T follicular helper cell (primary cell): Measurements from ENCODE around the gene RTP5.
"Not testable (repeated sequence)": the region's sequence is repeated elsewhere in the genome, so short reads cannot be mapped to it uniquely, and the experiment has no call there.

Experiments
- DNase-seq: peaks from one replicate; pipeline ENCODE4 v3.0.0-alpha.2; 2020; ENCODE audit warnings: low read depth

The RTP5 gene

DNA sequence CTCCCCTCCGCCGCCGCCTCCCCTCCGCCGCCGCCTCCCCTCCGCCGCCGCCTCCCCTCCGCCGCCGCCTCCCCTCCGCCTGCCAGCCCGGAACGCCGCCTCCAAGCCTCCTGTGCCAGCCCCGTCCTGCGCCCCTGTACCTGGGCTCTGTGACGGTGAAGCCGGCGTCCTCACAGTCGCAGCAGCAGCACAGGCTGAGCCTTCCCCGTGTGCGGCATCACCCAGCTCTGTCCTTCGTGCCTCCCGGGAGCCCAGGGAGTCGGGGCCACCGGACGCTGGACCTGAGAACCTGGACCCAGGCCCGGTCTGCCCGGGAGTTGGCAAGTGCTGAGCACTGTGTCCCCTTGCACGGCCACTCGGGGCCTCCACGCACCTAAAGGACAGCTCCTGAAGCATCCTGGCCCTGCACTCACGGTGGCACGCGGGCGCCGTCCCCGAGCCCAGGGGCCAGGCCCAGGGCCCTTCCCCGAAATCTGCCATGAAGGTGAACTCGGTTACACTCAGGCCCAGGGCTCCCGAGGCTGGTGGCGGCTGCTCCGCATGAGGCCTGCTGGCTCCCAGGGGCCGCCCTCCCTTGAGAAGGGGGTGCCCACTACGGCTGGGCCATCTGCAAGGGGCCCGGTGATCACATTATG, 32.9 kb downstream of the RTP5 start:
- DNase-seq, result no peak

DNA sequence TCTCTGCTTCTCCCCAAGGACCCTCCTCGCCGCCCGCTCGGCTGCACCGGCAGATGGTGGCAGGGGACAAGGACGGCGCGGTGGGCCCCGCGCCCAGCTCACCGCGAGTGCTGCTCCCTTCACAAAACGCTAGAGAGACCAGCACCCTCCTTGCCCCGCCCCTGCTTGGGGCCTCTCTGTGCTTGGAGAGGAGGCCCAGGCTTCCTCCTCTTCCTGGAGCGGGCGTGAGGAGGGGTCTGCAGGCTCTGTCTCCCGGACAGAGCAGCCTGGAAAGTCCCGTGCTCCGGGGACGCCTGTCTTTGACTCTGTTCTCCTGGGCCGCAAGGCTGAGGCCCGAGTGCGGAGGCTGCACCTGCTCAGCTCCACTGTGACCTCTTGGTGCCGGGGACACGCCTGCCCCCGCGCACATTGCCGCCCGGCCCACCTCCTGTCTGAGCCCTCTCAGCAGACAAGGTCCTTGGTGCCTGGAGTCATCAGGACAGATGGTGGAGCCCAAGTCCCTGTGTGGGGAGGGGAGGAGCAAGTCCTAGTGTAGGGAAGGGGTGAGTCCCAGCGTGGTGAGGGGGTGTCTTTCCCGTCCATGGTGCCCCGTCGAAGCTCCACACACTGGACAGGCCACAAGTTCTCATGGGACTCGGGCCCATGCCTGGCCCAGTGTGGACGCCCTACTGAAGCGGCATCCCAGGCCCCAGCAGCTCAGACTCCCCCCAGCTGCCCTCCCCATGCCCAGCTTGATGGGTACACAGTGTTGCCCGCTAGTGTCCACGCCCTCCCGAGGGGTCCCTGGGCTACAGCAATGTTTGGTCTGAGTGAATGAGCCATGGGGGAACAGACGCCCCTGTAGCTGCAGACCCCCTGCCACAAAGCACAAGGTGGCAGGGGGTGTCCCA, 33.8 kb downstream of the RTP5 start:
- DNase-seq, result no peak

GRCh38 chr2:241904011-241904718, 34.6 kb downstream of the RTP5 start:
- DNase-seq, result no peak

GRCh38 chr2:241904791-241905710, 35.5 kb downstream of the RTP5 start:
- no peak for DNase-seq

DNA sequence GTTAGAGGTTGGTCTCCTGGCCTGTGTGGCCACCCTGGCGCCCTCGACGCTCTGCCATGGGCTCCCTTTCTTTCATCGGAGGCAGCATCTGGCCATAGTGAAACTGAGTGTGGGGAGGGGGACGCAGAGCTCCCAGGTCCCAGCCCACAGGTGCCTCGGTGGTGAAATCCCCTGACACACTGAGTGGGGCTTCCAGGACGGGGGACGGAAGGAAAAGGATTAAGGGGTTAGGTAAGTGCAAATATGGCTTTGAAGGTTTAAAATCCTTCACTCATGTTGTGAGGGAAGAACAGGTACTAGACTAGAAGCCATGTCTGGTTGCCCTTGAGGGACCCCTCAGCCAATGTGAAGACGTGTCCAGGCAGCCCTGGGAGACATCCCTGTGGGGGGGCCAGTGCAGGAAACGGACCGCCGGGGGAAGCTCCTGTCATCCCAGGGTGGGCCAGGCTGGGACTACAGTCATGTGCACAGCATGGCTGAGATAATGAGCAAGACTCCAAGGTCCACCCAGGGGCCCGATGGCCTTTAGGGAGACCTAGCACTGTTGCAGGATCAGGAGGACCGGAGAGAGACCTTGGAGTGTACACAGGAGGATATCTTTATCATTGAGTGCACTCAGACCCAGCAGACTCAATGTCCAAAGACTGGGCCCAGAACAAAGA, 36.3 kb downstream of the RTP5 start:
- no peak for DNase-seq

- not testable (repeated sequence) for DNase-seq
These were observed 36.8 kb downstream of the RTP5 start for GRCh38 chr2:241906378-241906770.

DNA sequence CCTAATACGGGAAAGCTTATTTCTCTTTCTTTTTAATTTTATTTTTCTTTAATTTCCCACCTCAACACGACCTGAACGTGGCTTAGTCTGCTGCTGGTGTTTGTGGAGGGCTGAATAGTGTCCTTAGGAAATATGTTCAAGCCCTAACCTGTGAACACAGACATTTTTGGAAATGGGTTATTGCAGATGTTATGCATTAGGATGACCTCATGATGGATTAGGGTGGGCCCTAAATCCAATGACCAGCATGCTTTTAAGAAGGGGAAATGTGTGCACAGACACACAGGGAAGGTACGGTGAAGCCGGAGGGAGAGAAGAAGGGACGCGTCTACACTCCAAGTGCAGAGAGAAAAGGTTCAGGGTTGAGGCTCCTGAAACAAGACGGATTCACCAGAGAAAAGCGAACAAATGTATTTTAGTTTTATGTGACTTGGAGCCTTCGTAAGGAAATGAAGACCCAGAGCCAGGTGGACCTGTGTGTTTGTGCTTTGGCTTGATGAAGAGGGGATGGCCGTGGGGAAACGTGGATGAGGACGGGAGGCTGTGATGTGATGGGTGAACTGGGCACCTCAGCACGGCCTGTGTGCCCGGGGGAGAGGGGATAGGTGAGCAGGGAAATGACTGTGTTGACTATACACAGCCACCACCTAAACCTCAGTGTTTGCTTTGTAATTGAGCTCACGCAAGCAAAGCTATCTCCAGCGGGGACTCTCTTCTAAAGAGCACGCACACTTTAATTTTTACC, 37.5 kb downstream of the RTP5 start:
- DNase-seq, result no peak

DNA sequence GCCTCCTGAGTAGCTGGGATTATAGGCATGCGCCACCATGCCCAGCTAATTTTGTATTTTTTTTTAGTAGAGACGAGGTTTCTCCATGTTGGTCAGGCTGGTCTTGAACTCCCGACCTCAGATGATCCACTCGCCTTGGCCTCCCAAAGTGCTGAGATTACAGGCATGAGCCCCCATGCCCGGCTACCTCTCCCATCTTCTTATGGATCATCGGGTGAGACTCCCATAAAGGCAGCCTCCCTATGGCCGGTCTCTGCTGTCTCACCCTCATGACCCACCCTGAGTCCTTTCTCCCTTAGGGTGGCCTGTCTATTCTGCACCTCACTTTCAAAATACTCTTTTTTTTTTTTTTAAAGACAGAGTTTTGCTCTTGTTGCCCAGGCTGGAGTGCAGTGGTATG, 38.3 kb downstream of the RTP5 start:
- not testable (repeated sequence) for DNase-seq

DNA sequence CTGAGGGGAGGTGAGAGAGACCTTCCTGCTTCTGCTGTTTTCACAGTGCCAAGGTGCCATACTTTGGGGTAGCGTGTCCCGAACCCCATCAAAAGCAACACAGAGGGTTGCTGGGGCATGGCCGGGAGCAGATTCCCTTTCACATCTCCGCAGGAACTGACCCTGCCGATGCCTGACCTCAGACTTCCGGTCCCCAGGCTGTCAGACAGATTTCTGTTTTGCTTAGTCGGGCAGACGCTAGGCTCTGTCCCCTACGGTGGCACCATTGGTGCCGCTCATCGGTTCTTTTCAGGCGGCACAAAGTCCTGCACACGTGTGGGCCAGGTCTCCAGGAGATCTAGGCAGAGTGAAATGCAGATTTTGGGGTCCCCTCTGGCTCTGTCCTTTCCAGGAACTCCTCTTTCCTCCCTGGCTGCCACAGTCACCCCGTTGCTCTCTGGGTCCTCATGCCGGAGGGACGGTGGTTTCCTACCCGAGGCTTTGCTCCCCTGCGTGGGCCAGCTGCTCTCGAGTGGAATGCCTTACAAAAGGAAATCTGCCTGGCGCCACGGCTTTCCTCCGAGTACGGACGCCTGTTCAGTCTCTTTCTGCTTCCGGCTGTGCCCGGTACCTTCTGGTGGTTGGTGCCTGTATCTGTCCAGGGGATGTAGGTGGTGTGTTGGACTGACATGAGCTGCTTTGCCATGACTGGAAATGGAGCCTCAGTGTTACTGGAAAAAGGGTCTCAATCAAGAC, 39.3 kb downstream of the RTP5 start:
- DNase-seq, result no peak

DNA sequence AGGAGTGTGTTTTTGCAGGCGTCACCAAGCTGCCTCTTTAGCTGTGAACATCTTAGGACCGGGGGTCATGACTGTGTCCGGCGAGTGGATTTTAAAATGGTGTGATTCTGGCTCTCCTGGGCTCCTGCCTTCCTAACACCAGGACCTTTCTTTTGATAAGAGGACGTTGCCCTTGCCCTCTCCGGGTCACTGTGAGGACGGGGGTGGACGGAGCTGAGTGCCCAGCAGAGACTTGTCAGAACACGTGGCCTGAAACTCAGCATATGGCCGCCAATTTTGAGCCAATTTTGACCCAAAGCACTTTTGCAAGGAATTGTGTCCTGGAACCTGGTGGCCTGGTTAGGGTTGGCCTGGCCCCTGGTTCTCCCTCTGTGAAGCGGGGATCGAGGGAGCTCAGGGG, 40.2 kb downstream of the RTP5 start:
- DNase-seq, result no peak

GRCh38 chr2:241910604-241911520, 41.3 kb downstream of the RTP5 start:
- DNase-seq, result no peak

DNA sequence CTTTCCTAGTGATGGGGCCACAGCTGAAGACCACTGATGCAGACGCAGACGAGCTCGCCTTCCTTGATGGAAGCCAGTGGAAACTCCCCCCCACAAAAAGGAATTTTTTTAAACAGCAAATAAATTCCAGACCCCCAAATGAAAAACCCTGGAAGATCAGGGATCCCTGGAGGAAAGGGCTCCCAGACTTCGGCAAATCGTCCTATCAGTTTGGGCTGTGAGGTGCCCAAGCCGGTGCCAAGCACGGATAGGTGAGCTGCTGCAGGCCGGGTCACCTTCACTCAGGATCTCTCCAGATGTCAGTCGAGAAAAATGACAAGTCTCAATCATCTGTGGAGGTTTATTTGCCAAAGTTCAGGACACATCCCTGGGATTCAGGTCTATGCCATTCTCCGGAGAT, 42.0 kb downstream of the RTP5 start:
- DNase-seq, result no peak

DNA sequence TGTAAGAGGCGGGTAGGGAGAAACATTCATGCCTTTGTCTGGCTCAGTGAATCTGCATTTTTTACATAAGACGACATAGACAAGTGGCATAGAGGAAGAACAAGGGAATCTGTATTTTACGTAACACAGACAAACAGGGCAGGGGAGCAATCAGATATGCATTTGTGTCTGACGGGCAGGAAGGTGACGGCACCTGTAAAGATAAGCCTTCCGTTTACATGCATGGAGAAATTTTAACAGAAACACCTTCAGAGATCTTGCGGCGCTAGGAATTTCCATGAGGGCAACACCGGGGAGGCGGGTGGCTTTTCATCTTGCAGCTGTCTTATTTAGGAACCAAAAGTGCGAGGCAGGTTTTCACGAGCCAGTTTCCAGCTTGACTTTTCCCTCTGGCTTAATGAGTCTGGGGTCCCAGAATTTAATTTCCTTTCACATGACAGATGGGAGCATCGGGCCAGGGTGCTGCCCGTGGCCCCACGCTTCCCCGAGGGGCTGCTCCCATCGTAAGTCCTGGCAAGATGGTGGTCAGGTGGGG, 42.6 kb downstream of the RTP5 start:
- no peak for DNase-seq

DNA sequence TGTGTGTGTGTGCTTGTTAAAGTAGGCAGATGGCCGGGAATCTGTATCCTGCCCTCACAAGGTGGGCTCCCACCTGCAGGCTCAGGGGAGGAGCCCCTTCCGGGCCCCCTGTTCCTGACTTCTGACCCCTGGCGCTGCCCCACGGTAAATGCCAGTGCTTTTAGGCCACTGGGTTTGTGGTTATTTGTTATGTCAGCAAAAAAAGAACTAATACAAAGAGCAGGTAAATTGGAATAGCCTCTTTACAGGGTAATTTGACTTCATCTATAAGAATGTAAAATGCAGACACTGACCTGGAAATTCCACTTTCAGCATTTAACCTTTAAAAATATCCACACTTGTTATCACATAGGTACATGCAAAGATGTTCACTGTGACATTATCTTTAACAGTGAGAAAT, 44.2 kb downstream of the RTP5 start:
- no peak for DNase-seq

DNA sequence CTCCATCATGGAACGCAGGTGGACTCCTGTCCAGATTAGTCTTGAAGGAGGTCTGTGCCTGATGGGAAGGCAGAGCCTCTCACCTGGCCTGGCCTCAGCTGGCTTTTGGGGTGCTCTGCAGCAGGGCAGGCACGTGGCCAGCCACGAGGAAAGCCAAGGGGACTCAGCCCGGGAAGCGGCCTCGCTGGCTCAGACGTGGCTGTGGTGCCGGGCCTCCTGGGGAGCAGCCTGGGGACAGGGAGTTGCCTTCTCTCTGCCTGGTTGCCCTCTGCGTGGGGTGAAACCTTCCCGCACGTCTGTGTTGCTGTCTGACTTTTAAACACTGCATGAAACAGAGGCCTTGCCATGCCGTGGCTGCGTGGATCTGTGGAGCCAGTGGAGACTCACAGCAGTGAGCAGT, 45.0 kb downstream of the RTP5 start:
- no peak for DNase-seq

- DNase-seq, result not testable (repeated sequence)
These were observed 52.1 kb downstream of the RTP5 start for GRCh38 chr2:241921631-241922030.

GRCh38 chr2:241922411-241922810, 52.9 kb downstream of the RTP5 start:
- no peak for DNase-seq

GRCh38 chr2:241922816-241923601, 53.5 kb downstream of the RTP5 start:
- DNase-seq, result not testable (repeated sequence)
